AG08396 (cell line): ENCODE data around the gene NEDD4L.

Experiments
- DNase-seq: peaks from one replicate; pipeline ENCODE4 v3.0.0; 2012; ENCODE audit warnings: low spot score, mixed read lengths

Gene NEDD4L

GRCh38 chr18:58052960-58053359 is 8.9 kb downstream of the NEDD4L start:
- DNase-seq: no peak

GRCh38 chr18:58054041-58054781 is 10.2 kb downstream of the NEDD4L start:
- DNase-seq: peak; percentile 38

GRCh38 chr18:58055890-58056558 is 12.0 kb downstream of the NEDD4L start:
- DNase-seq: no peak

GRCh38 chr18:58056852-58057251 is 12.8 kb downstream of the NEDD4L start:
- no peak for DNase-seq

DNA sequence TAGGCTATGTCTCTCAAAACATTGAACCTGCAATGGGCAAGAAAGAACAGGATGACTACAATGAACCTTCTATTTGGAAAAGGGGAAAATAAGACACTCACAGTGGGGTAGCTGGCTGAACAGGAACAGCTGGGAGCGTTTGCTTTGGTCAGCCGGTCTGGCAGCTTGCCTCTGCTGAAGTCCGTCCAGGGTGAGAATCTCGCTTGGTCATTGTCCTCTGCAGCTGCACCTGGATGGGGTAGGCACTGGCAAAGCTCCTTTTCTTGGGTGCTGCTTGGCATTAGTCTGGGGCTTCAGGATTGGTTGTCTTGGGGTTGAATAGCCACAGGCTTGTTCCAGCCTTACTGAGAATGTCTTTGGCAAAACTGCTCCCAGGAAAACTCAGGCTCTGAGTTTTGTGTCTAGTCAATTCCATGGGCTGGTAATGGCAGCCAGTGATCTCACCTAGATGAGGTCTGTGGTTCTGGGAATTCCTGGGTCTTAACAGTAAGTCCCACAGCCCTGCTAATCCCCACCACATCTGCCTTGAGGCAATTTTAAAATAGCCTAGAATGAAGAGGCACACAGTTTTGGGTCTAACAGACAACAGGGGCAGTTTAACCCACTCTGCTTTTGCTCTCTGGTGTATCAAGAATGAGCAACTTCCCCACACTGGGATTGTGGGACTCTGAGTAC is 13.4 kb downstream of the NEDD4L start:
- no peak for DNase-seq

GRCh38 chr18:58058720-58059119 is 14.7 kb downstream of the NEDD4L start:
- DNase-seq: no peak

DNA sequence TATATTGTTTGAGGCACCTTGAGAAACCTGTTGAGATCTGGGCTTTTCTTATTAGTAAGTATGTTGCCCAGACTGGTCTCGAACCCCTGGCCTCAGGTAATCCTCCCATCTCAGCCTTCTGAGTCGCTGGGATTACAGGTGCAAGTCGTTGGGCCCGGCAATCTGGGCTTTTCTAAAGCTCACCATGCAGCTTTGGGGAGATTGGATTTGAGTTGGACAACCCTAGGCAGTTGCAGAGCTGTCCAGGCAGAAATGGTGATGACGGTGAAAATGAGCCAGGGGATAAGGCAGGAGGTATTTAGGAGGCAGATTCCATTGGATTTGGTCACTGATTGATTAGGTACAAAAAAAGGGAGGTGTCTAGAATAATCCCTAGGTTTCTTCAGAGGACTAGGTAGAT is 16.2 kb downstream of the NEDD4L start:
- DNase-seq: no peak

DNA sequence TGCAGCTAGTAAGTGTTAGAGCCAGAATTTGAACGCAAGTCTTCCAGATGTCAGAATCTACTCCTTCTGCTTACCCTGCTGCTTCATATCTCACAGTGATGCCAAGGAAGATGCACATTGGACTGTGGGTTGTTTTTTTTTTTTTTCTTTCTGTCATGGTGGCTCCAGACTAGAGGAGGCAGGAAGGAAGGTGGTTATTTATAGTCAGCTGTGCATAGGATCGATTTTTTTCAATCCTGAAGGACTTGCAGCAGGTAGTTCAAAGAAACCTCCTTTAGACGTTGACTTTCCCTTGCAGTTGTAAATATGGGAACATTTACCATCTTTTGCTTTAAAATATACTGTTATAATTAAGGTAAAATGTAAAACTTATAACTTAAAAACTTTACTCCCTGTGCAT is 17.3 kb downstream of the NEDD4L start:
- DNase-seq: no peak

DNA sequence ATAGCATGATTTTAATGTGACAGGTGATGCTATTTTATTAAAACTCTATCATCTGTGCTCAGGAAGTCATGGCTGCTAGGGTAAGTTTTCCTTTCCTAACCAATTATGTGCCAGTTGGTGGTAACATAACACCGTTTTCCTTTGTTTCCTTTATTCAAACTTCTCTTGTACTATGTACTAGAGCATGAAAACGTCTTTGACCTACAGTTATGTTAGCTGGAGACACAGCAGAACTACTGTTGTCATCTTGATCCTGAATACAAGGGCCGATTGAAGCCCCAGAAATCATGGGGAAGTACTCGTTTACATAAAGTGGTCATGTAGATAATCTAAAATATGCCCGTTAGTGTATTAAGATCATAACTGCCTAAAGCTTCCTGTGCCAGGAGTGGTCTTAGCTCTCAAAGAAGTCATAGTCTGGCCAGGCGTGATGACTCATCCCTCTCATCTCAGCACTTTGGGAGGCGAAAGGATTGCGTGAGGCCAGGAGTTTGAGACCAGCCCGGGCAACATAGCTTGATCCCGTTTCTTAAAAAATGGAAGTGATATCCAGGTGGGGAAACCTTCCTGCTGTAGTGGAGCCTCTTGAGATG is 20.5 kb downstream of the NEDD4L start:
- no peak for DNase-seq

DNA sequence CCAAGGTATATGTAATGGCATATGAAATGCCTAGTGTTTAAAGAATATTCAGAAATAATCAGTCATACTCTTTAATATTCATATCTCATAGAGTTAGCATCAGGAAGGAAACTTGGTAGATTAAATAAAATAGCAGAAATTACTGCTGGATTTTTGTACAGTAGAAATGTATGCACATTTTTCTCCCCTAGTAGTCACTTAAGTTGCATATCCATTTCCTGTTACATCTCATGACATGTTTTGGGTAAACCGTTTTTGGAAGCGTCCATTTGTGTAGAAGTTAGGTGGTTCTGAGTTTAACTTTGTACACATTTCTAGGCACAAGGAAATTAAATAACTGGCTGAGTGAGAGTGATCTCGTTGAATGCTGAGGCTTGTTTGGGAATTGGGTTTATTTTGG is 21.9 kb downstream of the NEDD4L start:
- no peak for DNase-seq

DNA sequence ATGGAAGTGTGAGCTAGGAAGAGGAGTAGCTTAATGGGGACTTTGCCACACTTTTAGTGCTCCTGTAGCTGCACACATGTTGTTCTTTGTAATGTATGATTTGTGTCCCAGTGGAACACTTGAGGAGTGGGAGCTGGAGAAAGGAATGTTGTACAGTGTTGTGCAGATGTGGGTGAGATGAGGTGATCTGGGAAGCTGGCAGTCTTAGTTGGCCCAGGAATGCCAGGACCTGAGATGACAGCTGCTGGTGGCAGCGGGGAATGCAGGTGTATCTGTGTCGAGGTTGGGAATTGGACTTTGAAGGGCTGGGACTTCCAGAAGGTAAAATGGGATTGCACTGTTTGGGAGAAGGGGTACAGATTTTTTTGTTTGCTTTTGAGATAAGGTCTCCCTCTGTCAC is 23.6 kb downstream of the NEDD4L start:
- no peak for DNase-seq

DNA sequence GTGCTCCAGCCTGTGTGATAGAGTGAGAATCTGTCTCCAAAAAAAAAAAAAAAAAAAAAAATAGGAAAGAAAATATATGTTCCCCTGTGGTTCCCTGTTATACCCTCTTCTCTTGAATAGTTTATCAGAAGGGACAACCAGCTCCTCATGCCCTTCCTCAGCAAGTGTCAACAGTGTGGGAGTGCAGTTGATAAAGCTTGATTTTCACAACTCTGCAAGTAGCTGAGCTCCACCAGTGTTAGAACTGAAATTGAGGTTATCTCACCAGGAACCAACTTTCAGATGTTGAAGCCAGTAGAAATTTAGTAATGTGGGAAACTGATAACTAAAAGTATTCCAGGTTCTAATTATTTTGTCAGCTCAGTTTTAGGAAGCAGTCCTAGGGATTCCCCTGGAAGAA is 25.1 kb downstream of the NEDD4L start:
- no peak for DNase-seq

GRCh38 chr18:58069721-58070292 is 25.8 kb downstream of the NEDD4L start:
- DNase-seq: no peak

DNA sequence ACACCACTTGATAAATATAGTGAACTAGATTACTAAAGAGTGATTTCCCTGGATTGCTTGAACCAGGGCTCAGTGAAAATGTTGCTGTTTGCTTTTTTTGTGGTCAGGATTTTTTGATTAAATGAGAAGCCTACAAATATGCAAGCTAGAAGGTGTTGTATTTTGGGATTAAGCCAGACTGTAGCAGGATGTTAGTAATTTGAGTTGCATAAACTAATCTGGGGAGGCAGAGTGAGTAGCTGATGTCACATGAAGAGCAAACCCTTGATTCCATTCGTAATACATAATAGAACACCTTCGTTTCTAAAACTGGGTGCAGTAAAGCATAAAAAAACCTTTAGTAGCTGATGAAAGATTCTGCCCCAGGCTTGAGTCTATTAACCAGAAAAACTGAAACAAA is 32.0 kb downstream of the NEDD4L start:
- DNase-seq: peak; percentile 30

DNA sequence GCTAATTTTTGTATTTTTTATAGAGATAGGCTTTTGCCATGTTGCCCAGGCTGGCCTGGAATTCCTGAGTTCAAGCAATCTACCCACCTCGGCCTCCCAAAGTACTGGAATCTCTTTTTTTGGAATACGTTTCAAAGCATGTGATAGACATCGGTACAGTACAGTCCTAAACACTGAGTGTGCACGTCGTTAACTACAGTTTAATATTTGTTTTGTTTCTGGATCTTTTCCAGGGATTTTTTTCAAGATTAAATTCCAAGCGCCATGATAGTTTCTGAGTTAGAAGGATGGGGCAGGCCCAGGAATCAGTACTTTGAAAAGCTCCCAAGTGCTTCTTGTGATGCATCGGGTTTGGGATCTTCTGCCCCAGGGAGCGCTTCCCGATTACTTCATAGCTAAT is 33.3 kb downstream of the NEDD4L start:
- no peak for DNase-seq

DNA sequence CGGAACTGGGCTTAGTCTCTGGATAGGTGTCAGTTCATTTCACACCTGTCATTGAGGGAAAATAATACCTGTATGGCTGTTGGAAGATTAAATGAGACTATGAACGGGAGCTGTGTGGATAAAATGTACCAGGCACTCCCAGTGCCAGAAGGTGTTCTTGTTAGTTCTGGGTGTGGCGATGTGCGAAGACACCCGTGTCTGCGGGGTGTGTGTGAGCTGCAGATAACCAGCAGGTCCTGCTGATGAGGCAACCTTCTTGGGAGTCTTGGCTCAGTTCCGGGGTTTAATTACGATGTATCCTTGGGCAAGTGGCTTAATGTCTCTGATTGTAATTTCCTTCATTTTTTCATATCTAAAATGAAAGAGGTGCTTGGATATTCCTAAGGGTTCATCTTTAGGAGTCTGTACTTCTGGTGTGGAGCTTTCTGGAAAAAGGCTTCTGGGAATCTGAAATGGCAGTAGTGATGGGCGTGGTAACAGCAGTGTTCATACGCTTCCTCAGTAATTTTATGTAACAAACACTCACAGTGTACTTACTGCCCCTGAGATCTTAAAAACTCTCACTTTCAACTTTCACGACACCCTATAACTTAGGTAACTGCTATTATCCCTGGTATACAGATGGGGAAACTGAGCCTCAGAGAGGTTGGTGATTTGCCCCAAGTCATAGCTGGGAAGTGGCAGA is 35.0 kb downstream of the NEDD4L start:
- DNase-seq: no peak

DNA sequence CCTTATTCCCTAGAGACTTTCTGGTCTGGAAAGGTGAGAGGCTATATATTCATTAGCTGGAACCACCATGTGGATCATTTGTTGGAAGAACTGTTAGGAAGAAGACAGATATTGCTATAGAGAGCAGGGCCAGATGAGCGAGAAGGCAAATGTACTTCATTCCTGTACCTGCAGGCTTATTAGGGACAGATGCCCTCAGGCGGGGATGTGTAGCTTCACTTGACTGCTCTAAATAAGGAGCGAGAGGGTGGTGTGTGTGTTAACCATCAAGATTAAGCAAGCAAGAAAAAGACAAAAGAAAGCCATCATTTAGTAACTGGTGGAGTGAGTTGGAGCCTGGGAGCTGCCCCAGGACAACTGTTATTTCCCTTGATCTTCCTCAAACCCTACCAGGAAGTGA is 36.4 kb downstream of the NEDD4L start:
- no peak for DNase-seq

DNA sequence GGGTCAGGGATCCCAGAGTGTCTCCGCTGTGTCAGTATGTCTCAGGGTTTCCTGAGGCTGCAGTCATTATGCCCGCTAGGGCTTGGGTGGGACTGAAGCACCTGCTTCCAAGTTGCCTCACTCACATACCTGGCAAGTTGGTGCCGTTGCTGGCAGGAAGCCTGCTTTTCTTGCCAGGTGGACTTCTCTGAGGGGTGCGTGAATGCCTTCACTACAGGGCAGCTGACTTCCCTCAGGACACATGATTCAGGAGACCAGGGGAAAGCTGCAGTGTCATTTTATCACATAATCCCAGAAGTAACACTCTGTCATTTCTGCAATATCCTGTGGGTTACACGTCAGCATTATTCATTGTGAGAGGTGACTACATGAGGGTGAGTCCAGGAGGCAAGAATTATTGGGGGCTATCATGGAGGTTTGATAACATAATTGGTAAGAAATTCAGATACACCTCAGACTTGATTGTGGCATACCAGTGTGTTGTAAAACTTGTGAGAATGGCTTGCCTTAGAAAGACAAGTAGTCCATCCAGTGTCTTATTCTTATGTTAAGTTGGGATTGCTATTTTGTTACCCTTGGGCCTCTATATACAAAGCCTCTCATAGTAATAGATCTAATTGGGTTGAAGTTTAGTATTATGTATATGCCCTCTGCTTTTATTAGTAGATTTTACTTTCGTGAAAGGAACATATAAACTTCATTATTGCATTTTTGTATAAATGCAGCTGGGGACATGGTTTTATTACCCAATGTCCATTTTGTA is 44.1 kb downstream of the NEDD4L start:
- DNase-seq: no peak

GRCh38 chr18:58088691-58089065 is 44.7 kb downstream of the NEDD4L start:
- DNase-seq: no peak

GRCh38 chr18:58091099-58091611 is 47.1 kb downstream of the NEDD4L start:
- DNase-seq: no peak

DNA sequence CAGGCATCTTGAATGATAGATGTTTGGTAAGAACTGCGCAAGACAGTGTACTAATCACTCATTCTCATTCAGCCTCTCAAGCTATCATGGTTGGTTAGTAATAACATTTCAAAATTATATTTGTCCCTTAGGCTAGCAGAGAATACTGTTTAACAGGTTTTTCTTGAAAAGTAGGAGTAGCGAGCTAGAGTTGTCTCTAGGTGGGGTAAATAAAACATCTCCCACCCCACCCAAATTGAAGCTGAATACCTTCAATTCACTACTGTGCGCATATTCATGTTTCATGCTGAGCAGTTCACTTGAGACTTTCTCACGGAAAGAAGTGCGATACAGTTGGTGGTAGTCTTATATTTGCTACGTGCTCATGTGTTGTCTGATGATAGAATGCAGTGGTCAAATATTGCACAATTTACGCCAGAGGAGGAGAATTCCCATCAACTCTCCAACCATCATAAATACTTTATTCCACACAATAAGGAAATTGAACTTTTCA is 49.3 kb downstream of the NEDD4L start:
- no peak for DNase-seq
